GM19324 (cell line): ENCODE data around the gene ZGLP1.

Source experiments
- ATAC-seq: cut with Tn5 transposase; IDR thresholded peaks from one replicate; pipeline ENCODE4 v1.9.1; 2021; ENCODE audit warnings: mild to moderate bottlenecking, moderate library complexity; ENCODE audit not compliant: unreplicated experiment, low FRiP score

The ZGLP1 gene

GRCh38 chr19:10256551-10256950 lies 53.1 kb downstream of the ZGLP1 start:
- ATAC-seq, result no peak

DNA sequence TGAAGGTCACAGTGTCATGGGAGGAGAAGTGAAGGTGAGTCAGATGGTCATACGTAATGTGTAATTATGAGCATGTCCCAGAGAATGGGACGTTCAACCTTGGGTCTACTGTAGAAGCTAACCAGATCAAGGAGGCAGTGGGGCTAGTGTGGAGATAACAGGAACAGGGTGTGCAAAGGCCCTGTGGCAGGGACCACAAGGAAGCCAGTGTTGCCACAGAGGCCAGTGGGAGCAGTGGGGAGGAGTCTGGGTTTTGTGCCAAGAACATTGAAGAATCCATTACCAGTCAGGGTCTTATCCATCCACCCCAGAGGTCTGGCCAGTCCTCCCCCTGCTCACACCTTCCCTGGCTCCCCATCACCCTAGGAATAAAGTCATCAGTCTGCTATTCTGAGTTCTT lies 54.3 kb downstream of the ZGLP1 start:
- no peak for ATAC-seq
